Fibroblast of skin of left biceps (primary cell): ENCODE results near the gene RNF215.

Source experiments
- DNase-seq, 2 experiments: peaks; one replicate each; pipeline ENCODE4 v3.0.0-alpha.2; 2013; ENCODE audit warnings: low read depth in 2 of 2

Gene RNF215

DNA sequence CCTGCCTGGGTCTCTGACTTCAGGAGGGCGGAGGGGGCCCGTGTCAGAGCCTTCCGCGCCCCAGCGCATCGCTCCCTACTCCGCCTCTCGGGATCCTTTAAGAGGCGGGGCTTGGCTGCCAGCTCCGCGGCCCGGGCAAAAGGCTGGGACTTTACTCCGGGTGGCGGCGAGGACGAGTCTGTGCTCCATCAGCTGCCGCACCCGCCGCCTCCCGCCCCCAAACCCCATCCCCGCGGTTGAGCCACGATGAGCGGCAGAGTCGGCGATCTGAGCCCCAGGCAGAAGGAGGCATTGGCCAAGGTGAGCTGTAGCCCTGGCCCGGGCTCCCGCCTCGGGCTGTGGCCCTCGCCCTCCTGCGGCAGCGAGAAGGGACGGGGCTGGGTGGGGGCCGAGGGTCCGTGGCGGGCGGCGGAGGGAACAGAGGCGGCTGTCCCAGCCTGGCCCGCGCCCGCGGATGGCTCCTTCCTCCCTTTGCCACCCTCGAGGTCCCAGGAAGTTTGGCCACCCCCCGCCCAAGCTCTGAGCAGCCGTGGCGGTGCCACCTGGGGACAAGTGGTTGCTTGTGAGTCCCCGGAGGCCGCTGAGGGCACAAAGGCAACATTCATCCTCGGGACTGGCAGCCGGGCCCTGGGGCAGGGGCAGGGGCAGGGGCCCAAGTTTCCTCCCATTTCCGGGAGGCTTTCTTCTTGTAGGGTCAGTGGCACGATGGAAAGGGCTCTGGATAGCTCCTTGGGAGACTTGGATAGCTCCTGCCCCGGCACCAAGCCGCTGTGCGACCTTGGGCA is 9.9 kb upstream of the RNF215 start, which contains the start of gene SEC14L2:
SEC14L2 (plus strand) TSS at position 148 of the 785 bp plus-strand sequence; CDS start at position 247, 99 bp downstream.
- no peak for DNase-seq

DNA sequence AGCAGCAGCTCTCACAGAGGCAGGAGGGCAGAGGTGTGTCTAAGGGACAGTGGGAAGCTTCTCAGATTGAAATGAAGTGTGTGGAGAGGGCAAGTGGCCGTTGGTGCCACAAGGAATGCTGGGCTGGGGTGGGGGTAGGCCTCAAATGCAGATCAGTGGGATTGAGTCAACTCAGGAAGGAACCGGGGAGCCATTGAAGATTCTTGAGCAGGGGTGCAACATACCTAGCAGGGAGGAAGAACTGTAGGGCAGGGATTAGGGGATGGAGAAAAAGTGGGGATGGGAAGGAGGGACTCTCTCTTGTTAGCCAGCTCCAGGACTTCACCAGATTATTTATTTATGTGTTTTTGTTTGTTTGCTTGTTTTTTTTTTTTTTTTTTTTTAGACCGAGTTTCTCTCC is 6.7 kb upstream of the RNF215 start:
- no peak for DNase-seq

DNA sequence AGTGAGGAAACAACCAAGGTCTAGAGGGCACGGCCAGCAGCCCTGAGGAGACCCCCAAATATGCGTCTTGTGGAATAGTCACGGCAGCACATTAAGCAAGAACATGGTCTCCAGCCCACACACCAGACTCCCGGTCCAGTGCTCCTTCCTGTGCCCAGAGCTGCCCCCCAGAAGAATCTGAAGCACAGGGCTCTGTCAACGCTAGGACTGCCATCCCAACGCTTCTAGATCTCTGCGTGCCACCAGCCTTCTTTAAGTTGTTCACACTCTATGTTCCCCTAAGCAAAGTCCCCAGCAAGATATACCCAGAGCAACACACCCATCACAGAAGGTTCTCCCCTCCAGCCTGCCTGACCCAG is 6.1 kb upstream of the RNF215 start:
- DNase-seq: no peak

- DNase-seq: no peak
These were observed 5.6 kb upstream of the RNF215 start for GRCh38 chr22:30392661-30393321.

- no peak for DNase-seq
These were observed 3.9 kb upstream of the RNF215 start for GRCh38 chr22:30390974-30391691.

DNA sequence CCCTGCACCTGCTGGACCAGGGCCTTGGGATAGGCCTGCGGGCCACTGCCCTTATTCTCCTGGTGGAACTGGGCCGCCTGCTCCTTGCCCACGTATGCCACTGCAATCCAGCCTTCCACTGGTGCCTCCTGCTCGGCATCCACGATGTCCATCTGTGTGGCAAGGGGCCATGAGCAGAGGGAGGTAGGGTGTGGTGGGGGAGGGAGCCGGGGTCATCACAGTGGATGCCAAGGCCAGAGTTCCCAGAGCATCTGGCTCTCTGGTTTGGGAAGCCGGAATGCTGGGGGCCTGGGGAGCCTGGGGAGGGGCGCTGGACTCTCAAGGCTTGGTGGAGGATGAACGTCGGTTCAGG is 627 bp downstream of the RNF215 start:
- DNase-seq: no peak

- no peak for DNase-seq
These were observed 1.3 kb downstream of the RNF215 start for GRCh38 chr22:30385942-30386341.

- DNase-seq: no peak
These were observed 4.2 kb downstream of the RNF215 start for GRCh38 chr22:30383061-30383460.

DNA sequence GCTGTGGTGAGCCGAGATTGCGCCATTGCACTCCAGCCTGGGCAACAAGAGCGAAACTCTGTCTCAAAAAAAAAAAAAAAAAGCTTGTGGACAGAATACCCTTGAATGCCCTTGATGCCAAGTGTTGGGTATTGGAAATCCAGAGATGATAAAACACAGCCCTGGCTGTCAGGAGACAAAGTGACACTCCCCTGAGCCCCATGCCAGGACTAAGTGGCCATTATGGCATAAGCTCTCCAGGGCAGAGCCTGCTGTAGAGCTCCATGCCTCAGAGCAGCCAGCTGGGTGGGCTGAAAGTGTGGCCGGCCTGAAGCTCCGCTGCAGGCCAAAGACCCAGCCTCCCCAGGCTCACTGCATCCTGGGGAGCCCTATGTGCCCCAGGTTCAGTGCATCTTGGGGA is 4.9 kb downstream of the RNF215 start:
- no peak for DNase-seq

DNA sequence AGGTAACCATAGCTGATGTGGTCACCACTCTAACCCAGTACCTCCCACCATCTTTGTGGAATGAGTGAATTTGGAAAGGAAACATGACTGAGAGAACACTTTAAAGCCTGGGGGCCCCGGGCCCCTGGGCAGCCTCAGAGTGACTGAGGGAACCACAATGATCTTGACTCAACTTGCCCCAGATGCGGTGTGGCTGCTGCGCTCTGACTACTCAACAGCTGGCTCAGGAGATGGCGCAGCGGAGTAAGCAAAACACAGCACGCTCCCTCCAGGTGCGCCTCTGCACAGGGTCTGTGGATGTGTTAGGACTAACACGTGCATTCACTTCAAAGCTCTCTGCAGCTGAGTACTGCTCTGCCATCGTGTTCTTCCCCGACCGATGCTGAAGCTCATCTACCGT is 5.9 kb downstream of the RNF215 start:
- DNase-seq: no peak

GRCh38 chr22:30380011-30380410 is 7.2 kb downstream of the RNF215 start:
- DNase-seq: no peak

GRCh38 chr22:30375312-30375849 is 11.8 kb downstream of the RNF215 start:
- no peak for DNase-seq

- no peak for DNase-seq
These were observed 13.6 kb downstream of the RNF215 start for GRCh38 chr22:30373331-30374325.

DNA sequence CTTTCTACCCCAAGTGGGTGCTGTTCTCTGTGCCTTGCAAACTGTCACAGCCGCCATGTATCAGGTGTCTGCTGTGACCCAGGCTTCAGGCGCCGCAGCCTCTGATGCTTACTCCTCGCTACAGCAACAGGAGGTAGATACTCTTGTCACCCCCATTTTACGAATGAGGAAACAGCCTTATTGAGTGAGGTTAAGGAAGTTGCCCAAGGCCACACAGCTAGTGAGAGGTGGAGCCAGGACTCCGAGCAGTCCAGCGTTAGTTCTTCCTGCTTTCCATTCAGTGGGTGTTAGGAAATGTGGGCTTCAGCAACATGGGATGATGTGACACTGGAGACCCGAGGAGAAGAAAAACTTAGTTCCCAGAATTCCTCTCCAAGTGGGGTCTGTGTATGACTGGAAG is 14.3 kb downstream of the RNF215 start:
- no peak for DNase-seq

DNA sequence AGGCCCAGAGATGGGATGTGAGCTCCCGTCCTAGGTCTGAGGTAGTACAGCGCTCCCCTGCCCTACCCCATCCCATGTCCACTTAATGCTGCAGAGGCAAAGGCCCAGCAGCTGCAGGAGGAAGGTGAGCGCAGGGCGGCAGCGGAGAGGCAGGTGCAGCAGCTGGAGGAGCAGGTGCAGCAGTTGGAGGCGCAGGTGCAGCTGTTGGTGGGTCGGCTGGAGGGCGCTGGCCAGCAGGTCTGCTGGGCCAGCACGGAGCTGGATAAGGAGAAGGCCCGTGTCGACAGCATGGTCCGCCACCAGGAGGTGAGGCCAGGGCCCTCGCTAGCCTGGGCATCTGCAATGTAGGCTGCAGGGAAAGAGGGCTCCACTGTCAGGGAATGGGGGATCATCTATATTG is 15.2 kb downstream of the RNF215 start:
- no peak for DNase-seq

GRCh38 chr22:30371321-30371720 is 15.9 kb downstream of the RNF215 start:
- no peak for DNase-seq

DNA sequence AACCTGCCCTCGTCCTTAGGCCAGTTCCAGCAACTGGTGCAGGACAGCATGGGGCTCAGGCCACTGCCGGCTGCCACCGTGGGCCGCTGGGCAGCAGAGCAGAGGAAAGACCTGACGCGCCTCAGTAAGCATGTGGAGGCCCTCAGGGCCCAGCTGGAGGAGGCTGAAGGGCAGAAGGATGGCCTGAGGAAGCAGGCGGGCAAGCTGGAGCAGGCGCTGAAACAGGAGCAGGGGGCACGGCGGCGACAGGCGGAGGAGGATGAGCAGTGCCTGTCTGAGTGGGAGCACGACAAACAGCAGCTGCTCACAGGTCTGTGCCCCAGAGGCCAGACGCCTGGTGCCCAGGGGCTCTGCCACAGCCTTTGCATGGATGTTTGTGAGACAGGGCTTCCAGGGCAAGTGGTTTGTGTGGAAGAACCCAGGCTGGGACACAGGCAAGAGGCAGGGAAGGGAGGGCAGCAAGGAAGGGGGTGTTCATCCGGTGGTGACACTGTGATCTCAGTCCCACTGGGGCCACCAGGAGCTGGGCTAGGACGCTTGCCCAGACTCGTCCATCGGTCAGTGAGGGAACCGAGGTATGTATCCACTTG is 16.5 kb downstream of the RNF215 start:
- no peak for DNase-seq

DNA sequence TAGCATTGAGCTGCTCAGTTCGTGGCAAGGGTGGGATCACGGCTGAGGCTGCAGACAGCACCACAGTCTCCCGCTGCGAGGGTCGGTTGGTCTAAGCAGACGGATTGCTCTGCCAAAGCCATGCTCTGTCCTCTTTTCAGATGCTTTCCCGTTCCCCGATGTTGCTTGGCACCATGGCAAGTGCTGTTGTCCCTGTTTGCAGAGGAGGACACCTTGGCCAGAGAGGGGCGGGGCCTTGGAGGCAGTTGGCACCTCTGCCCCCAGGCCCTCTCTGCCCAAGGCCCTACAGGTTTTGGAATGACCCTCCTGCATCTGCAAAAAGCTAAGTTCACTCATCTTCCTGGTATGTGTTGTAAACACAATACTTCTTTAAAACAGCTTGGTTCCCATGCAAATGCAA is 18.8 kb downstream of the RNF215 start:
- DNase-seq: no peak

DNA sequence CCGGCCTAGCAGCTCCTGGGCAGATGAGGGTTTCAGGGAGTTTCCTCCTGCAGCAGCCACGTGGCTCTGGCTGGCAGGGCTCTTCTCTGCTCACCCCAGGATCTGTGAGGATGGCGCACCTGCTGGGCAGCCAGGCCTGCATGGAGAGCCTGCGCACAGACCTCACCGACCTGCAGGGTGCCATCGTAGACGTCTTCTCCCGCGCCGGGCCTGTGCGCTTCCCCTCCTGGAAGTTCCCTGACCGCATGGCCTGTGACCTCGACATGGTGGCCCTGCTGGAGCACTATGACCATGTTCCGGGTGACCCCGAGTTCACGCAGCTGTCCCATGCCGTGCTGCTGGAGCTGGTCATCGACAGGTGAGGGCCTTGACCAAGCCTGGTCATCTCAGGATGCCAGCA is 21.3 kb downstream of the RNF215 start:
- no peak for DNase-seq

DNA sequence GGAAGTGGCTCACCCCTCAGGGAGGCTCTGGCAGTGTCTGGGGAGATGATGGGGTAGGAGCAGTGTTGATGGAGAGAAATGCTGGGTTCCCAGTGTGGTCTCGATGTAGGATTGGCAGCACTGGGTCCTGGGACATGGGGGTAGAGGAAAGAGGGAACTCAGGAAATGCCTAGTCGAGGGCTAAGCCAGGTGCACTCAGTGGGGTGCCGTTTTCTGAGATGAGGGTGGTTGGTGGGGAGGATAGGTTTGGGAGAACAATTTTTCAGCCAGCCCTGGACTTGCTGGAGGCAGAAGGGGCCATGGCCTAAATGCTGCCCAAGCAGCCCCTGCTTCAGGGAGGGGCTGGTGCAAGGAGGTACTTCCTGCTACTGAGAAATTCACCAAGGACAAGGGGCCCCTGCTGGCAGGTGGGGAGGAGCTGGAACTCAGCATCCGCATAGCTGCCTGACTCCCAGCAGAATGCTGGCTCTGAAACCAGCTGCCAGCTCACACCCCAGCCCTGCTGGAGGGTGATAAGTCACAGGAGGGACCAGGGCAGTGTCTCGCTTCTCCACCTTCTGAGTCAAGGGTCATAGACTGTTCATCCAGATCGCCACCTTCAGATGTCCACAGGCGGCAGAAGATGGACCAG is 24.4 kb downstream of the RNF215 start:
- no peak for DNase-seq
